GM19099 (cell line): ENCODE data around the gene KRTAP4-7.

Experiments used
- POLR2A ChIP-seq: IDR thresholded peaks from 3 replicates; pipeline ENCODE4 v1.6.1; 2011; ENCODE audit warnings: low read depth; ENCODE audit not compliant: insufficient read length; ENCODE audit errors: extremely low read depth

Gene KRTAP4-7

GRCh38 chr17:41061964-41062363 lies 22.0 kb upstream of the KRTAP4-7 start:
- no peak for TF ChIP-seq POLR2A

DNA sequence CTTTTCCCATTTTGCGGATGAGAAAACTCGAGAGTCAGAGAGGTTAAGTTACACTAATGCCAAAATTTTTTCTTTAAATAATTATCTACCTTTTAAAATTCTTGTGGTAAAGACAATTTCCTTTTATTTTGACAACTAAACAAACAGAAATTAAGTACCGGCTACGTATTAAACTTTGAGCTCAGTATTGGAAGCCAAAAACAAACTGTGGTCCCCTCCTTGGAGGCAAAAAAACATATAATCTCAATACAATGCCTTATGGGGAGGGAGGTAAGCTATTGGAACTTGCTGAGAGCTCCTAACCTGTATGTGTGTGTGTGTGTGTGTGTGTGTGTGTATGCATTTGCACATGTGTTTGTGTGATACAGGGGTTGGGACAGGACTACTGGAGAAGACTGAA lies 20.5 kb upstream of the KRTAP4-7 start:
- no peak for TF ChIP-seq POLR2A

- no peak for TF ChIP-seq POLR2A
Observed at GRCh38 chr17:41064301-41064700, 19.6 kb upstream of the KRTAP4-7 start.

DNA sequence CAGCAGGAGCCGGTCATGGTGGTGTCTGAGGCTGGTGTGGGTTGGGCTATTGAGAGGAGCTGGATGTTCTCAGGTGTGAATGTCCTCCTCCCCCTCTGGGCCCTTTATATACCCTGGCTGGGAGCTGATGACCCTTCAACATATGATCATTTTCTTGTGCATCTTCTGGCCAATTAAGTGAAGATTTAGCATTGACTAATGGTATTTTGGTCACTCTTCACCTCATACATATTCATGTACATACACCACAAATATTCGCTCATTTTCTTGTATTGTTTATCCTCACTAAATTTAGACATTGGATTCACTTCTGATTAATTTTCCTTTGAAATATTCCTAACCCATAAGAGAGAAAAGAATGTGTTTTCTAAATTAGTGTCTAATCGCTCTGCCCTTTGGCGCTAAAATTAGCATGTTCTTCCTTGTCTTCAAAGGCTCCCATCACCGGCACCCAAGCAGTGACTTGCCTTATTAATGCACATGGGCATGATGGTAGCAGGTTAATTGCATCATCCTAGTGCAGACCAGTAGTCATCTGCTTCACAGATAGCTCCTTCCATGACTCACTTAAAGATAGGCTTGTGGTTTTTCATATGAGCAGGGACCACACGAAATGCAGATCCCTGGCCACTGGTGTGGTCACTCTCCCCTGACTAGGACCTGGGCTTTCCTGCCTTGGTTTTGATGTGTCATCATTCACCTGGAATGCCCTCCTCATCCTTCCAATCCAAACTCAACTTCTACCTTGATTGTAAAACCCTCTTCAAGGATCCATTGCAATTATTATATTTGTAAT lies 17.9 kb upstream of the KRTAP4-7 start, which contains the start of gene KRTAP2-4:
Gene KRTAP2-4, minus strand, starts transcription at position 51 of the 796 bp plus-strand sequence. Its CDS starts 34 bp downstream, at position 17.
- no peak for TF ChIP-seq POLR2A

DNA sequence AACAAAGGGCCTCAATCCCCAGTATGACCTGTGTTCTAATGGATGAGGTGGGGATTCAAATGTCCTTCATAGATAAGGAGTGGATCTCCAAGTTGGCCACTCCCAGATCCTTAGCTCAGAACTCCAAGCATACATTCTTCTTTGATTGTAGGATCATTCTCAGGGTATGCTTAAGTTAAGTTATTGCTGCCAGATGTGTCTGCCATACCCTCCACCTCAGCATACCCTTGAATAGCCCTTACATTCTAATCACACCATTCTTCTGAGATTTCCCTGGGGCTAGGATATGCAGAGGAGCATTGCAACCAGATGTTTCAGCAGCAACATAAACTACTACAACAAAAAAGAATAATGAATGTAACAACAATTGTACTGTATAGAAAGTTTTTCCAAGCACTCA lies 16.7 kb upstream of the KRTAP4-7 start:
- TF ChIP-seq POLR2A = no peak

GRCh38 chr17:41069031-41069430 lies 14.9 kb upstream of the KRTAP4-7 start:
- no peak for TF ChIP-seq POLR2A

DNA sequence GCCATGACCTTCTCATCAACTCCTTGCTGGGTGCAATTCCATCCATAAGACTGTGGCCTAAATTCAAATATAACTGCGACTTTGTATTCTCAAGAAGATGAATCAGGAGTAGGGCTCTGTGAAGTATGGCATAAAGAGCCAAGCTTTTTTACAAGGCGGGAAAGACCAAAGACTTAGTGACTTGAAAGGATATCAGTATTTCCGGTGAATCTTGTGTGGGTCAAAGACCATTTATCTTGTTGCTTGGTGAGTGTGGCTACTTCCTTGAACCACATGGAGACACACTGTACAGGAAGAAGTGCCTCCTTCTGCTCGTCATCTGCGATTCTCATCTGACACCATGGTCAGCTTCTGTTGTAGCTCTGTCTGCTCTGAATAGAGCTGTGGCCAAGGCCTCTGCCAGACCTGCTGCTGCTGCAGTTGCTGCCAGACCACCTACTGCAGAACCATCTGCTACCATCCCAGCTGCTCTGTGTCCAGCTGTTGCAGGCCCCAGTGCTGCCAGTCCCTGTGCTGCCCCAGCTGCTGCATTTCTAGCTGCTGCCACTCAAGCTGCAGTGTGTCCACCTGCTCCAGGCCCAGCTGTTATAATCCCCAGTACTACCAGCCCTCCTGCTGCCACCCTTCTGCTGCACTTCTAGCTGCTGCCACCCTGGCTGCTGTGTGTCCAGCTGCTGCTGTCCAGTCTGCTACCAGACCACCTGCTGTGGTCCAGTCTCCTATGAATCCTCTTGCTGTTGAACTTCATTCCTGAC lies 12.2 kb upstream of the KRTAP4-7 start:
- TF ChIP-seq POLR2A = no peak

GRCh38 chr17:41073676-41074075 lies 10.3 kb upstream of the KRTAP4-7 start:
- TF ChIP-seq POLR2A = no peak

GRCh38 chr17:41076788-41077187 lies 7.2 kb upstream of the KRTAP4-7 start:
- TF ChIP-seq POLR2A = no peak

DNA sequence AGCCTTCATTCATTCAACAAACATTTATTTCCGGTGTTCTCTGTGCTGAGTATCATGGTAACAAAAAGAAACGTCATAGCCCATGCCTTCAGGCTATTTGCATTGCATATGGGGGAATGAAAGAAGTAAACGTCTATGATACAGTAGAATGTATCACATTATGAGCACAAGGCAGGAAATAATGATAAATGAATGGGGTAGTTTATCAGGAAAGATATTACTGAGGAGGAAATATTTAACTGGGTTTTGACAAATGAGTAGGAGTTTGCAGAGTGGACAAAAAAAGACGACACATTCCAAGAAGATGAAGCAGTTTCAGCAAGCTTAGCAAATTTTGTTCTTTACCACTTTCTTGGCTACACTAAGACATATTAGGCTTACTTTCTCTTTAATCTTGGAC lies 1.3 kb upstream of the KRTAP4-7 start:
- TF ChIP-seq POLR2A = no peak

DNA sequence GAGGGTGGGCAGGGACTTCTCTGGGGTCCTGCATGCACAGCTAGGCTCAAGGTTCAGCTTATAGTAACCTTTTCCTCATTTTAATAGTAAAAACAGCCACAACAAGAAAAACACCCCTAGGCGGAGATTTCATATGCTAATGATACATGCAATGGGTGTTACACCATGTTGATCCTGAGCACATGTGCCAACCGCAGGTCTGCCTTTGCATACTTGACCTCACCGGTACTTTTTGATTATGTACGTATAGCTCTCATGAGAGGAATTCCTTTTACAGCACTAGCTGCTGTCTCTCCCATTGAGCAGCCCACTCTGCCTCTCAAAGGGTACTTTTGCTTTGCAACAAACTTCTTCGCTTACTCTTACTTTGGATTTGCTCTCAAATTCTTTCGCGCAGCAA lies 12.1 kb downstream of the KRTAP4-7 start:
- no peak for TF ChIP-seq POLR2A

GRCh38 chr17:41098042-41098441 lies 14.1 kb downstream of the KRTAP4-7 start, which contains the start of gene KRTAP4-8:
Gene KRTAP4-8, minus strand, starts transcription at chr17:41098142. Its CDS starts 58 bp downstream, at chr17:41098084.
- TF ChIP-seq POLR2A = no peak

- no peak for TF ChIP-seq POLR2A
Observed at GRCh38 chr17:41098481-41098880, 14.5 kb downstream of the KRTAP4-7 start.

DNA sequence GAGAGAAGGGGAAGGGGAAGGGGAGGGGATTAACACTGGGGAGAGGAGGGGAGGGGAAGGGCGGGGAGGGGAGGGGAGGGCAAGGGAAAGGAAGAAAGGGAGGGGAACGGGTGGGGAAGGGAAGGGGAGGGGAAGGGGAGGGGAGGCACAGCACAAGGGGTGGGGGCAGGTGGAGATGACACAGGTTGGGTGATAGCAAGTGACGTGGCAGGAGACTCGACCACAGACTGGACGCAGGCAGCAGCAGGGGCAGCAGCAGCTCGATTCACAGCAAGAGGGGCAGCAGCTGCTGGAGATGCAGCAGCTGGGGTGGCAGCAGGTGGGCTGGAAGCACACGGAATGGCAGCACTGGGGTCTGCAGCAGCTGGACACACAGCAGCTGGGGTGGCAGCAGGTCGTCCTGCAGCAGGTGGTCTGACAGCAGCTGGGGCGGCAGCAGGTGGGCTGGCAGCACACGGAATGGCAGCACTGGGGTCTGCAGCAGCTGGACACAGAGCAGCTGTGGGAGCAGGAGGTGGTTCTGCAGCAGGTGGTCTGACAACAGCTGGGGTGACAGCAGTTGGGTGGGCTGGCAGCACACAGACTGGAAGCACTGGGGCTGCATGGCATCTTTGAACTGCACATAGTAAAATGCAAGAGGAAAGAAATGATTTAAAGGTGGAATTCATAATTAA lies 17.8 kb downstream of the KRTAP4-7 start, which contains the start of gene KRTAP4-16:
Gene KRTAP4-16, minus strand, starts transcription at position 624 of the 674 bp plus-strand sequence. Its CDS starts 0 bp downstream, at position 624.
- no peak for TF ChIP-seq POLR2A

DNA sequence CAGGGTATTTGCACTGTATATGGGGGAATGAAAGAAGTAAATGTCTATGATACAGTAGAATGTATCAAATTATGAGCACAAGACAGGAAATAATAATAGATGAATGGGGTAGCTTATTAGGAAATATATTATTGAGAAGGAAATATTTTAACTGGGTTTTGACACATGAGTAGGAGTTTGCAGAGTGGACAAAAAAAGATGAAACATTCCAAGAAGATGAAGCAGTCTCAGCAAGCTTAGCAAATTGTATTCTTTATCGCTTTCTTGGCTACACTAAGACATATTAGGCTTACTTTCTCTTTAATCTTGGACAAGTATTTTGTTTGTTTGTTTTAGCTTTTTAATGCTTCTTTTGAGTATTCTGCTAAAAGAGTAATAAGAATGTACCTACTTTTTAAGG lies 19.9 kb downstream of the KRTAP4-7 start:
- no peak for TF ChIP-seq POLR2A
